ENCODE data around the gene NEK8. TPM values are rescaled to one million over a fixed set of nuclear protein-coding genes. Genes with fewer than 3 reads are reported as not detected.
"Not testable (repeated sequence)": the region's sequence is repeated elsewhere in the genome, so short reads cannot be mapped to it uniquely, and the experiment has no call there.

NEK8 gene
- total RNA-seq, 2 experiments from 2014 or later, result 4.7 to 5.2 TPM

GRCh38 chr17:28718333-28719020 lies 10.1 kb upstream of the NEK8 start:
- Histone ChIP-seq H3K27me3 (ENCODE audit: control insufficient read depth in 1 of 2, insufficient read depth in 2 of 2, low read length in 2 of 2) (peaks cover 17 to 21% of the 10 kb centered on the region in 2 experiments), H3K9me3 (ENCODE audit: control insufficient read depth in 1 of 2, insufficient read depth in 1 of 2, low read length in 2 of 2) (peaks cover 0 to 8% of the 10 kb centered on the region in 2 experiments), H3K27ac (ENCODE audit: low read depth in 1 of 2, low read length in 2 of 2) (no peak overlapping the region), H3K36me3 (ENCODE audit: insufficient read depth, low read length) (peaks cover 29% of the 10 kb centered on the region), H3K4me3 (ENCODE audit: low read length) (no peak overlapping the region), H3K4me1 (ENCODE audit: insufficient read depth, low read length) (peaks cover 62% of the 10 kb centered on the region)
- Mint-ChIP-seq H3K36me3 (ENCODE audit: low read depth) (peaks cover 37% of the 10 kb centered on the region), H3K9me3 (no peaks in the 10 kb centered on the region), H3K27ac (peak overlapping the region; percentile 79), H3K27me3 (peaks cover 35% of the 10 kb centered on the region), H3K4me3 (peak overlapping the region; percentile 79), H3K4me1 (ENCODE audit: low read depth) (peaks cover 46% of the 10 kb centered on the region)
- DNase-seq (no peak), ATAC-seq (ENCODE audit: poor library complexity) (no peak)
- ChIA-PET CTCF (interaction anchor here (3.4 kb wide), 1 partner anchor 72 kb away, joined by 11 read pairs; no protein-coding TSS in a partner anchor), POLR2A (interaction anchor here (1.1 to 4.1 kb wide), 8 partner anchors 8 to 233 kb away, joined by 7 to 110 read pairs (median 25); partner anchors contain the start of genes BLTP2, FLOT2, NEK8 and PHF12)
- intact Hi-C loops (cut with DNase I, micrococcal nuclease), result loop anchor here (2.0 to 10.0 kb wide), 4 partner anchors 56 to 364 kb away; partner anchors contain the start of genes DHRS13 (in 1 of the 2), PHF12 (in 1 of the 2), POLDIP2 (in 1 of the 2) and SUPT6H (in 1 of the 2)
- no peak for TF ChIP-seq CTCF (IDR thresholded peaks at IDR 0.05)

DNA sequence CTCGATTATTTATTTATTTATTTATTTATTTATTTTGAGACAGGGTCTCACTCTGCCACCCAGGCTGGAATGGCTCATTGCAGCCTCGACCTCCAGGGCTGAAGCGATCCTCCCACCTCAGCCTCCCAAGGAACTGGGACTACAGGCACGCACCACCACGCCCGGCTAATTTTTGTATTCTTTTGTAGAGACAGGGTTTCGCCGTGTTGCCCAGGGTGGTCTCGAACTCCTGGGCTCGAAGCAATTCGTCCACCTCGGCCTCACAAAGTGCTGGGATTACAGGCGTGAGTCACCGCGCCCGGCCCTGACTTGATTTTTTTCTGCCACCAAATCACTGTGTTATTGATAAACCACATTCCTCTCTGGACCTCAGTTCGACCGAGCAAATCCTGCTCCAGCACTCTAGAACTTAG lies 9.6 kb upstream of the NEK8 start:
- ChIA-PET CTCF (interaction anchor here (1.1 to 3.4 kb wide), 6 partner anchors 8 to 72 kb away, joined by 4 to 21 read pairs (median 9); partner anchors contain the start of genes NEK8, PROCA1, SDF2 and SUPT6H), POLR2A (interaction anchor here (0.6 to 4.1 kb wide), 28 partner anchors 9 to 421 kb away, joined by 3 to 110 read pairs (median 8); partner anchors contain the start of genes BLTP2, FAM222B, FLOT2 and IFT20)
- intact Hi-C loops (cut with DNase I, micrococcal nuclease), result loop anchor here (2.0 to 10.0 kb wide), 4 partner anchors 56 to 364 kb away; partner anchors contain the start of genes DHRS13 (in 1 of the 2), PHF12 (in 1 of the 2), POLDIP2 (in 1 of the 2) and SUPT6H (in 1 of the 2)
- Mint-ChIP-seq H3K27me3 (peaks cover 35% of the 10 kb centered on the region), H3K4me1 (ENCODE audit: low read depth) (peaks cover 52% of the 10 kb centered on the region), H3K9me3 (no peaks in the 10 kb centered on the region), H3K4me3 (peak overlapping the region; percentile 97), H3K36me3 (ENCODE audit: low read depth) (peaks cover 43% of the 10 kb centered on the region), H3K27ac (peak overlapping the region; percentile 95)
- Histone ChIP-seq H3K27me3 (ENCODE audit: control insufficient read depth in 1 of 2, insufficient read depth in 2 of 2, low read length in 2 of 2) (peaks cover 17 to 21% of the 10 kb centered on the region in 2 experiments), H3K4me1 (ENCODE audit: insufficient read depth, low read length) (peaks cover 62% of the 10 kb centered on the region), H3K4me3 (ENCODE audit: low read length) (peak overlapping the region; percentile 88), H3K36me3 (ENCODE audit: insufficient read depth, low read length) (peaks cover 34% of the 10 kb centered on the region), H3K9me3 (ENCODE audit: control insufficient read depth in 1 of 2, insufficient read depth in 1 of 2, low read length in 2 of 2) (peaks cover 0 to 8% of the 10 kb centered on the region in 2 experiments), H3K27ac (ENCODE audit: low read depth in 1 of 2, low read length in 2 of 2) (peak overlapping the region; percentile 92 to 95)
- no peak for DNase-seq
- ATAC-seq (ENCODE audit: poor library complexity), result no peak
- TF ChIP-seq CTCF (IDR thresholded peaks at IDR 0.05), result no peak

GRCh38 chr17:28720247-28720996 lies 8.2 kb upstream of the NEK8 start:
- CTCF ChIA-PET, result interaction anchor here (1.0 to 3.4 kb wide), 8 partner anchors 8 to 182 kb away, joined by 3 to 21 read pairs (median 7); partner anchors contain the start of genes DHRS13, NEK8, PROCA1 and SDF2
- peaks cover 66% of the 10 kb centered on the region for H3K4me1 Mint-ChIP-seq (ENCODE audit: low read depth)
- peaks cover 0 to 8% of the 10 kb centered on the region in 2 experiments for H3K9me3 ChIP-seq (ENCODE audit: control insufficient read depth in 1 of 2, insufficient read depth in 1 of 2, low read length in 2 of 2)
- peak overlapping the region; percentile 95 for H3K27ac Mint-ChIP-seq
- H3K27me3 Mint-ChIP-seq, result peaks cover 24% of the 10 kb centered on the region
- no peak for ATAC-seq (ENCODE audit: poor library complexity)
- H3K4me3 ChIP-seq (ENCODE audit: low read length), result peak overlapping the region; percentile 88
- intact Hi-C loops (cut with DNase I, micrococcal nuclease), result loop anchor here (1.0 to 2.0 kb wide), 2 partner anchors 8 to 92 kb away; partner anchors contain the start of gene NEK8 (in 1 of the 2)
- peaks cover 53% of the 10 kb centered on the region for H3K36me3 Mint-ChIP-seq (ENCODE audit: low read depth)
- H3K27me3 ChIP-seq (ENCODE audit: control insufficient read depth in 1 of 2, insufficient read depth in 2 of 2, low read length in 2 of 2), result peaks cover 13 to 21% of the 10 kb centered on the region in 2 experiments
- POLR2A ChIA-PET, result interaction anchor here (0.6 to 4.1 kb wide), 31 partner anchors 8 to 420 kb away, joined by 3 to 110 read pairs (median 7); partner anchors contain the start of genes BLTP2, IFT20, NEK8 and PHF12
- TF ChIP-seq CTCF (IDR thresholded peaks at IDR 0.05), result no peak
- DNase-seq, result peak in 4 of 14 experiments; percentile 17 to 64 (median 50)
- H3K4me3 Mint-ChIP-seq, result peak overlapping the region; percentile 97
- peak overlapping the region; percentile 92 to 95 for H3K27ac ChIP-seq (ENCODE audit: low read depth in 1 of 2, low read length in 2 of 2)
- H3K4me1 ChIP-seq (ENCODE audit: insufficient read depth, low read length), result peaks cover 69% of the 10 kb centered on the region
- no peaks in the 10 kb centered on the region for H3K9me3 Mint-ChIP-seq
- H3K36me3 ChIP-seq (ENCODE audit: insufficient read depth, low read length), result peaks cover 47% of the 10 kb centered on the region

DNA sequence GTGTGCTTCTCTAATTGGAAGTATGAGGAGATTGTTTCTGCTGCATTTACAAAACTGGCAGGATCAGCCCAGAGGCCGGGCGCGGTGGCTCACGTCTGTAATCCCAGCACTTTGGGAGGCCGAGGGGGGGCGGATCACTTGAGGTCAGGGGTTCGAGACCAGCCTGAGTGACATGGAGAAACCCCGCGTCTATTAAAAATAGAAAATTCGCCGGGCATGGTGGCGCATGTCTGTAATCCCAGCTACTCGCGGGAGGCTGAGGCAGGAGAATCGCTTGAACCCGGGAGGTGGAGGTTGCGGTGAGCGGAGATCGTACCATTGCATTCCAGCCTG lies 7.6 kb upstream of the NEK8 start:
- Mint-ChIP-seq H3K4me3 (peak overlapping the region; percentile 97), H3K27ac (peak overlapping the region; percentile 95), H3K36me3 (ENCODE audit: low read depth) (peaks cover 53% of the 10 kb centered on the region), H3K4me1 (ENCODE audit: low read depth) (peaks cover 69% of the 10 kb centered on the region), H3K27me3 (peaks cover 19% of the 10 kb centered on the region)
- H3K9me3 ChIP-seq (ENCODE audit: control insufficient read depth in 1 of 2, insufficient read depth in 1 of 2, low read length in 2 of 2); ATAC-seq (ENCODE audit: poor library complexity); DNase-seq; H3K9me3 Mint-ChIP-seq: not testable (repeated sequence)
- H3K4me1 ChIP-seq (ENCODE audit: insufficient read depth, low read length), result peaks cover 75% of the 10 kb centered on the region
- H3K27ac ChIP-seq (ENCODE audit: low read depth in 1 of 2, low read length in 2 of 2), result peak overlapping the region; percentile 92 to 95
- H3K4me3 ChIP-seq (ENCODE audit: low read length), result peak overlapping the region; percentile 88
- CTCF ChIA-PET, result interaction anchor here (1.8 to 3.4 kb wide), 5 partner anchors 8 to 74 kb away, joined by 4 to 21 read pairs (median 11); partner anchors contain the start of genes NEK8 and PROCA1
- H3K27me3 ChIP-seq (ENCODE audit: control insufficient read depth in 1 of 2, insufficient read depth in 2 of 2, low read length in 2 of 2), result peaks cover 13 to 17% of the 10 kb centered on the region in 2 experiments
- POLR2A ChIA-PET, result interaction anchor here (0.8 to 4.1 kb wide), 10 partner anchors 8 to 231 kb away, joined by 3 to 110 read pairs (median 6); partner anchors contain the start of genes BLTP2, NEK8, PROCA1 and SDF2
- intact Hi-C loops (cut with DNase I, micrococcal nuclease), result loop anchor here (1.0 to 2.0 kb wide), 2 partner anchors 7 to 92 kb away; partner anchors contain the start of gene NEK8 (in 1 of the 2)
- H3K36me3 ChIP-seq (ENCODE audit: insufficient read depth, low read length), result peaks cover 47% of the 10 kb centered on the region
